HepG2 (cell line): ENCODE measurements around the gene ACBD3. TPM values are rescaled to one million over a fixed set of nuclear protein-coding genes. Genes with fewer than 3 reads are reported as not detected.
A peak's percentile ranks its signal among the peaks of the same experiment; 100 is the strongest.

ENCODE experiments used
- CENPBD1 ChIP-seq: sonication (generic); formaldehyde crosslinking; IDR thresholded peaks from 2 replicates; pipeline ENCODE4 v1.8.0; 2022; ENCODE audit warnings: missing genetic modification reagents, low read depth, mild to moderate bottlenecking, borderline replicate concordance
- CSRNP1 ChIP-seq: sonication (generic); formaldehyde crosslinking; IDR thresholded peaks from 2 replicates; pipeline ENCODE4 v1.8.1; 2023; ENCODE audit warnings: mild to moderate bottlenecking, missing genetic modification reagents
- DR1 ChIP-seq: sonication (generic); formaldehyde crosslinking; IDR thresholded peaks from 2 replicates; pipeline ENCODE4 v1.8.0; 2021; ENCODE audit warnings: mild to moderate bottlenecking, missing genetic modification reagents, inconsistent platforms
- HIC2 ChIP-seq: sonication (generic); formaldehyde crosslinking; IDR thresholded peaks from 2 replicates; pipeline ENCODE4 v1.9.0; 2022; ENCODE audit warnings: low read depth, missing genetic modification reagents
- MEIS2 ChIP-seq: sonication (generic); formaldehyde crosslinking; IDR thresholded peaks from 2 replicates; pipeline ENCODE4 v1.9.0; 2021; ENCODE audit warnings: mild to moderate bottlenecking, missing genetic modification reagents
- NFYB ChIP-seq: sonication (generic); formaldehyde crosslinking; IDR thresholded peaks from 2 replicates; pipeline ENCODE4 v1.4.0; 2020; ENCODE audit warnings: missing genetic modification reagents
- SMAD3 ChIP-seq: sonication (generic); formaldehyde crosslinking; IDR thresholded peaks from 2 replicates; pipeline ENCODE4 v1.4.0; 2020; ENCODE audit warnings: missing genetic modification reagents
- SOX5 ChIP-seq: IDR thresholded peaks from 2 replicates; pipeline ENCODE4 v1.6.1; 2016; ENCODE audit warnings: borderline replicate concordance
- TFAP4 ChIP-seq: sonication (generic); IDR thresholded peaks from 2 replicates; pipeline ENCODE4 v1.6.1; 2016; ENCODE audit warnings: low read depth, borderline replicate concordance
- ZBTB10 ChIP-seq: sonication (generic); formaldehyde crosslinking; IDR thresholded peaks from 2 replicates; pipeline ENCODE4 v1.4.0; 2020; ENCODE audit warnings: missing genetic modification reagents, borderline replicate concordance
- ZBTB34 ChIP-seq: sonication (generic); formaldehyde crosslinking; IDR thresholded peaks from 2 replicates; pipeline ENCODE4 v1.8.0; 2022; ENCODE audit warnings: mild to moderate bottlenecking, missing genetic modification reagents
- ZBTB7B ChIP-seq: sonication (generic); formaldehyde crosslinking; IDR thresholded peaks from 2 replicates; pipeline ENCODE4 v1.4.0; 2020; ENCODE audit warnings: missing genetic modification reagents
- ZFP41 ChIP-seq: sonication (generic); formaldehyde crosslinking; IDR thresholded peaks from 2 replicates; pipeline ENCODE4 v1.4.0; 2020; ENCODE audit warnings: mild to moderate bottlenecking, missing genetic modification reagents, borderline replicate concordance
- ZIK1 ChIP-seq: sonication (generic); formaldehyde crosslinking; IDR thresholded peaks from 2 replicates; pipeline ENCODE4 v1.5.0; 2020; ENCODE audit warnings: mild to moderate bottlenecking, low read depth, missing genetic modification reagents, borderline replicate concordance
- ZNF33A ChIP-seq: sonication (generic); formaldehyde crosslinking; IDR thresholded peaks from 2 replicates; pipeline ENCODE4 v1.5.1; 2020; ENCODE audit warnings: missing genetic modification reagents, mild to moderate bottlenecking, moderate library complexity, borderline replicate concordance
- ZNF510 ChIP-seq: sonication (generic); formaldehyde crosslinking; IDR thresholded peaks from 2 replicates; pipeline ENCODE4 v1.4.0; 2020; ENCODE audit warnings: low read depth, mild to moderate bottlenecking, missing genetic modification reagents
- ZNF615 ChIP-seq: sonication (generic); formaldehyde crosslinking; IDR thresholded peaks from 2 replicates; pipeline ENCODE4 v1.5.0; 2020; ENCODE audit warnings: mild to moderate bottlenecking, missing genetic modification reagents, borderline replicate concordance
- ZNF776 ChIP-seq: sonication (generic); formaldehyde crosslinking; IDR thresholded peaks from 2 replicates; pipeline ENCODE4 v1.4.0; 2020; ENCODE audit warnings: mild to moderate bottlenecking, missing genetic modification reagents
- ZNF790 ChIP-seq: sonication (generic); formaldehyde crosslinking; IDR thresholded peaks from 2 replicates; pipeline ENCODE4 v1.8.0; 2022; ENCODE audit warnings: missing genetic modification reagents, mild to moderate bottlenecking, borderline replicate concordance
- ZNF850 ChIP-seq: sonication (generic); formaldehyde crosslinking; conservative IDR thresholded peaks from 2 replicates; pipeline ENCODE4 v1.9.0; 2021; ENCODE audit warnings: mild to moderate bottlenecking, missing genetic modification reagents
- polyA plus RNA-seq, 8 experiments: library from polyadenylated mRNA; depleted of rRNA in 3 of 8; stranded (reverse) in 7 of 8; unstranded in 1 of 8; fragments of >200 nt; fragmentation: Illumina TruSeq in 4 of 8; extraction: Trizol in 4 of 8; gene quantifications; 2 replicates each; pipeline versions ENCODE4 v1.2.1 to v1.2.3, GENCODE V29; 2011 to 2016; ENCODE audit warnings: low read depth in 4 of 8, missing spikeins in 1 of 8, mixed read lengths in 1 of 8; ENCODE audit not compliant: insufficient read depth in 1 of 8
- total RNA-seq, 5 experiments: library from RNA; depleted of rRNA; stranded (reverse); fragments of >200 nt; fragmentation: Illumina TruSeq; extraction: Trizol; gene quantifications; 2 replicates each; pipeline ENCODE4 v1.2.3, GENCODE V29; 2016; ENCODE audit warnings: low read depth in 1 of 5

The ACBD3 gene
- total and polyA plus RNA-seq, 2 of the 13 experiments (the other 11 are each of a cell fraction or from before 2014, with no cell fraction given): 24.3 to 39.3 TPM

GRCh38 chr1:226121587-226122400 lies 64.7 kb downstream of the ACBD3 start (continued):
- TF ChIP-seq ZNF615 (CRISPR knock-in tag) (no peak), ZNF776 (CRISPR knock-in tag) (no peak), ZFP41 (CRISPR knock-in tag) (no peak), DR1 (CRISPR knock-in tag) (no peak), SOX5 (CRISPR knock-in tag) (no peak), NFYB (no peak), TFAP4 (no peak), ZBTB34 (CRISPR knock-in tag) (no peak), ZNF850 (CRISPR knock-in tag) (no peak), ZNF790 (CRISPR knock-in tag) (peak; percentile 70; the same call in 1 of the 2 replicates), ZBTB7B (CRISPR knock-in tag) (peak; percentile 90), MEIS2 (CRISPR knock-in tag) (peak; percentile 81; the same call in 1 of the 2 replicates), ZIK1 (CRISPR knock-in tag) (no peak), CENPBD1 (no peak), HIC2 (CRISPR knock-in tag) (no peak), SMAD3 (CRISPR knock-in tag) (no peak), ZNF33A (no peak), CSRNP1 (peak; percentile 37; the same call in 1 of the 2 replicates), ZNF510 (CRISPR knock-in tag) (no peak), ZBTB10 (CRISPR knock-in tag) (no peak)
